Posterior cingulate gyrus (tissue), 11 donors: Measurements from ENCODE around the gene SNX15.

ENCODE experiments used
- DNase-seq, 10 donors: peaks; one replicate each; pipeline versions ENCODE4 v3.0.0 to v3.0.0-alpha.2; 2020 to 2021; ENCODE audit warnings: mixed read lengths in 3 of 10
- intact Hi-C: fragments of 100-400 bp; cut with DNase I; formaldehyde crosslinking; loops from one replicate; pipeline ENCODE4 v1.15.1; 2023

Gene SNX15

DNA sequence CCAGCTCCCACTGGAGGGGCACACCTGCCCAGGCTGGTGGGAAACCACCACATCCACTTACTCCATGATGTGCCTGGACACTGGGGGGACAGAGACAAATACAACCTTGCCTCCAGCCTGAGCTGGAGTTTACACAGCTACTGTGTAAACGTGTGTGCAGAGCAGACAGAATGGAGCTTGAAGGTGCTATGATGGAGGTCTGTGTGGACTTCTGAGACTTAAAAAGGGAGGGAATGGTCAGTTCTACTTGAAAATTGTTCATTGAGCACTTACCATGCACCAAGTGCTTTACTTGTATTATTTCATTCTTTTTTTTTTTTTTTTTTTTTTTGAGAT, 45.4 kb downstream of the SNX15 start:
- intact Hi-C loops = no loop called here
- no peak for DNase-seq

DNA sequence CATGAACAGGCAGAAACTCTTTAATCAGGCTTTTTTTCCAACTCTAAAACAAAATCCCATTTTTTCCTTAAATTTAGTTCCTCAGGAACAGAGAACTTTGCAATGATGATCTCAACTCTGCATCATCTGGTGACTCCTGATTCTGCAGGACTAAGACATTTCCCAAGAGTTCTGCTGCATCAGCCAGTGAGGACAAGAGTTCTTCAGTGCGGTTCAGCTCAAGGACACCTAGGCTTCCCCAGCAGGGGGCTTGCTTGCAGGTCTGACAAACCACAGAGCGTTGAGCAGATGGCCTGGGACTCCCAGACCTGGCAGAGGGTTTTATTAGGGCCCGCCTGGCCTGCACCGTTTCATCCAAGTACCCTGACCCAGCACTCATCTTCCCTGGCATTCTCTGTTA, 50.2 kb downstream of the SNX15 start:
- peak in 1 of 10 donors; percentile 66 for DNase-seq
- intact Hi-C loops = no loop called here

- intact Hi-C loops = no loop called here
- peak in 1 of 10 donors; percentile 74 for DNase-seq
These were observed 50.9 kb downstream of the SNX15 start for GRCh38 chr11:65078151-65078550.

- intact Hi-C loops = no loop called here
- DNase-seq = peak in 1 of 10 donors; percentile 72
These were observed 51.6 kb downstream of the SNX15 start for GRCh38 chr11:65078786-65079342.

- DNase-seq = peak in 1 of 10 donors; percentile 26
- intact Hi-C loops = loop anchor here (5.0 to 10.0 kb wide), 3 partner anchors 39 to 158 kb away; partner anchors contain the start of genes FAU, MRPL49, PPP2R5B and SNX15
These were observed 56.0 kb downstream of the SNX15 start for GRCh38 chr11:65083134-65083833.

DNA sequence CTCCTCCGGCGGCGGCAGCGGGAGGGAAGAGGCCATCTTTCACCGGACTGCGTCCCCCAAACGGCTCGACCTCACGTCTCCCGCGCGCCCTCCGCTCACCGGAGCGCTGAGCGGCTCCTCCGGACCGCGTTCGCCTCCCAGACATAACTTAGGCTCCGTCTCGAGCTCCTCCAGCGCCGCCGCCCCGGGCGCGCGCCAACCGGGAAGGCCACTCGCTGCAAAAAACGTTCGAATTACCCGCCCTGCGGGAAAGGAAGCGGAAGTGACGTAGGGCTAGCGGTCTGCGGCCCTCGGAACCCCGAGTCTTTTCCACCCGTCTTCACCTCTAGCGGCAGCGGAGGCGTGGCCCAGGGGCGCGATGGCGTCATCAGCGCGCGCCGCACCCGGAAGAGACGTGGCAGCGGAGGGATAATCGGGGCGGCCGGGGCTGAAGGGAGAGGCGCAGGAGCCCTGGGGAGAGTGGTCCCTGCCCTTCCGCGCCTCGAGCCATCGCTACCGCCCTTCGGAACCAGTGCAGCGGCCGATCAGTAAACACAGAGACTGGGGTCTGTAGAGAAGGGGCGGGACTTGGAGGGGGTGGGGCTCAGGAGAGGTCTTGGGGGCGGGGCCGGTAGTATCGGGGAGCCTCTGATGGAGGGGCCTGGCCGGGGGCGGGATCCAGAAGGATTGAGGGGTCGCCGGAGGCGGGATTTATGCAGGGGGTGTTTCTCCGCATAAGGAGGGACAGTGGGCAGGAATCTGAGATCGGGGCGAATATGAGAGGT, 56.8 kb downstream of the SNX15 start, which contains the start of the genes CDCA5 and ZFPL1:
CDCA5 (minus strand) TSS at position 207 of the 764 bp plus-strand sequence; CDS start at position 145, 62 bp downstream.
ZFPL1 (plus strand) TSS at position 389 of the 764 bp plus-strand sequence. CDS start 477 bp downstream, outside the sequence.
- intact Hi-C loops = loop anchor here (1.0 to 10.0 kb wide), 5 partner anchors 38 to 159 kb away; partner anchors contain the start of genes ARL2, FAU, MRPL49 and PPP2R5B
- DNase-seq = peak; percentile 95 to 100 (median 98)

- peak in 1 of 10 donors; percentile 59 for DNase-seq
- intact Hi-C loops = loop anchor here (1.0 to 10.0 kb wide), 5 partner anchors 38 to 160 kb away; partner anchors contain the start of genes ARL2, FAU, MRPL49 and PPP2R5B
These were observed 57.5 kb downstream of the SNX15 start for GRCh38 chr11:65084598-65085375.

DNA sequence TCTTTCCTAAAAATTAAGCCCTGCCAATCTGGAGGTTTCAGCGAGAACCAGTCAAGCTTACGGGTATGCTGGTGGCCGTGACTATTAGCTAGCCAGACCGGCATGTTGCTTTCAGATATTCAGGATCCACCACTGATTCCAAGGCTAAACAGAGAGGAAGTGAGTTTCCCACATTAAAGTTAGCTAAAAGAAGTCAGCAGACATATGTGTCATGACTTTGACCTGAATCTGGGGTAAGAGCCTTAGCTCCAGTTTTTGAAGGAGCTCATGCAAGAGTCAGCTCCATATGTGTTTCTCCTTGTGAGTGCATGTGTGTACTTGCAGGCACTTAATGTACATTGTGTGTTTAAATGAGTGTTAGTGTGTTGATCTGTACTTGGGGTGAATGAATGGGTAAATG, 58.2 kb downstream of the SNX15 start:
- peak in 1 of 10 donors; percentile 13 for DNase-seq
- intact Hi-C loops = loop anchor here (10.0 kb wide), 1 partner anchor 161 kb away; the partner anchor contains the start of gene PPP2R5B

DNA sequence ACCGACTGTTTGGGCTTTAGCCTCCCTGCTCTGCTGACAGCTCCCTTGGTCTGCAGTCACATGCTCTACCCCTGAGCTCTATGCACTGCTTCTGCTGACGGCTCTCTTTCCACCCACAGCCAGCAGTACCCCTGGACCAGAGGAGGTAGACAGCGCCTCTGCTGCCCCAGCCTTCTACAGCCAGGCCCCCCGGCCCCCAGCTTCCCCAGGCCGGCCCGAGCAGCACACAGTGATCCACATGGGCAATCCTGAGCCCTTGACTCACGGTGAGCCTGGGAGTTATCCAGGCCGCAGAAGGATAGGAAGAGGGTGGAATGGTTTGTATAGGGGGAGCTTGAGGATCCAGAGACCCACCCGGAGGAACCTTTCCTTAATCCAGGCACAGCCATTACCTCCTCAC, 59.6 kb downstream of the SNX15 start:
- peak in 1 of 10 donors; percentile 48 for DNase-seq
- intact Hi-C loops = loop anchor here (10.0 kb wide), 1 partner anchor 162 kb away; the partner anchor contains the start of gene PPP2R5B

DNA sequence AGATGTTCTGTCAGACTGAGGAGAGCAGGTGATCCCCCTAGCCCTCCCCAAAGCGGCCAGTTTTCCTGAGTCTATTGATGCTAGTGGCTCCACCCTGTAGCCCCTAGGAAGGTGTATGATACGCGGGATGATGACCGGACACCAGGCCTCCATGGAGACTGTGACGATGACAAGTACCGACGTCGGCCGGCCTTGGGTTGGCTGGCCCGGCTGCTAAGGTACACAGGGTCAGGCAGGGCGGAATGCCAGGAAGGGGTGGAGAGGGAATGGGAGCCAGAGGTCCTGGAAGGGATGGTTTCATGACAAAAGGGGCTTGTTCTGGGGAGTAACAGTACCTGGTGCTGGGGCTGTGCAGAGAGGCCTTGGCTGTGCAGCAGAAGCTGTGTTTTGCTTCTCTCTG, 60.0 kb downstream of the SNX15 start:
- DNase-seq = peak in 2 of 10 donors; percentile 59 to 74
- intact Hi-C loops = loop anchor here (10.0 kb wide), 1 partner anchor 162 kb away; the partner anchor contains the start of gene PPP2R5B

DNA sequence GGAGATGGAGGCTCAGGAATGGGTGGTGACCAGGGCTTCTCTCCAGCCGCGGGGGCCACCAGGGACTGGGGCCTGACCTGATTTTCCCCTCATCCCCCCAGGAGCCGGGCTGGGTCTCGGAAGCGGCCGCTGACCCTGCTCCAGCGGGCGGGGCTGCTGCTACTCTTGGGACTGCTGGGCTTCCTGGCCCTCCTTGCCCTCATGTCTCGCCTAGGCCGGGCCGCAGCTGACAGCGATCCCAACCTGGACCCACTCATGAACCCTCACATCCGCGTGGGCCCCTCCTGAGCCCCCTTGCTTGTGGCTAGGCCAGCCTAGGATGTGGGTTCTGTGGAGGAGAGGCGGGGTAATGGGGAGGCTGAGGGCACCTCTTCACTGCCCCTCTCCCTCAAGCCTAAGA, 60.6 kb downstream of the SNX15 start:
- peak in 2 of 10 donors; percentile 50 to 81 for DNase-seq
- intact Hi-C loops = loop anchor here (10.0 kb wide), 1 partner anchor 163 kb away; the partner anchor contains the start of gene PPP2R5B

DNA sequence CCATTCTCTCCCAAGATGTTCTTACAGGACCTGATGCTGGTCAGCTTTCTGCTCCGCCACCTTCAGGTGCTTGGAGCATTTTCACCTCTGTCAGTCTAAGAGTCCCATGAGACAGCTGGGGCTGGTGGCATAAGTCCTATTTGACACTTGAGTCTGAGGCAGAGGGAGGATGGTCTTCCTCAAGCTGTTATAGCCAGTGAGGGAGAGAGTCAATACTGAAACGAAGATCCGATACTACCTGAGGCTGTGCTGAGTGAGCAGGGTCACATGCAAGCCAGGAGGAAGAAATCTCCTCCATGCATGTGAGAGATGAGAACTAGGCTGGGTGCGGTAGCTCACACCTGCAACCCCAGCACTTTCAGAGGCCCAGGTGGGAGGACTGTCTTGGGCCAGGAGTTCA, 62.4 kb downstream of the SNX15 start:
- DNase-seq = peak in 1 of 10 donors; percentile 45
- intact Hi-C loops = loop anchor here (10.0 kb wide), 1 partner anchor 165 kb away; the partner anchor contains the start of gene PPP2R5B
